GM18505 (cell line): ENCODE data around the gene GNG8.

Experiments used
- ATAC-seq: cut with Tn5 transposase; IDR thresholded peaks from one replicate; pipeline ENCODE4 v1.9.1; 2021; ENCODE audit not compliant: unreplicated experiment
- POLR2A ChIP-seq: IDR thresholded peaks from 4 replicates; pipeline ENCODE4 v1.6.1; 2011; ENCODE audit warnings: borderline replicate concordance; ENCODE audit not compliant: insufficient read depth, insufficient read length; ENCODE audit errors: extremely low read depth

GNG8 gene

GRCh38 chr19:46596008-46596407 is 40.0 kb downstream of the GNG8 start:
- no peak for ATAC-seq
- TF ChIP-seq POLR2A, result no peak

DNA sequence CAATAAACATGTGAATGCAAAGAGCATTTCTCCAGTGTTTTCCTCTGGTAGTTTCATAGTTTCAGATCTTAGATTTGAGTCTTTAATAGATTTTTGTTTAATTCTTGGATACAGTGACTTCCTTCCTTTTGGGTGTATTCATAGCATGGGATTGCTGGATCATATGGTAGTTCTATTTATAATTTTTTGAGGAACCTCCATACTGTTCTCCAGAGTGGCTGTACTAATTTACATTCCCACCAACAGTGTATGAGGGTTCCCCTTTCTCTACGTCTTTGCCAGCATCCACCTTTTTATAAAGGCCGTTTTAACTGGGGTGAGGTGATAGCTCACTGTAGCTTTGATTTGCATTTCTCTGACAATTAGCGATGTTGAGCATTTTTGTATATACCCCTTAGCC is 44.1 kb downstream of the GNG8 start:
- no peak for TF ChIP-seq POLR2A
- no peak for ATAC-seq

DNA sequence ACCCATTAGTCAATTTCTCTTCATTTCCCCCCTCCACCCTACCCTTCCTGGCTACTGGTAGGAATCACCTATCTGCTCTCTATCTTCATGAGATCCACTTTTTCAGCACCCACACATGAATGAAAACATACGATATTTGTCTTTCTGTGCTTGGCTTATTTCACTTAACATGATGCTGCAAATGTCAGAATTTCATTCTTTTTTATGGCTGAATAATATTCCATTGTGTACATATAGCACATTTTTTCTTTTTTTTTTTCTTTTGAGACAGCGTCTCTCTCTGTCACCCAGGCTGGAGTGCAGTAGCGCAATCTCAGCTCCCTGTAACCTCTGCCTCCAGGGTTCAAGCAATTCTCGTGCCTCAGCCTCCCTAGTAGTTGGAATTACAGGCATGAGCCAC is 44.7 kb downstream of the GNG8 start:
- no peak for ATAC-seq
- no peak for TF ChIP-seq POLR2A

GRCh38 chr19:46587861-46588260 is 48.1 kb downstream of the GNG8 start:
- ATAC-seq, result no peak
- no peak for TF ChIP-seq POLR2A

DNA sequence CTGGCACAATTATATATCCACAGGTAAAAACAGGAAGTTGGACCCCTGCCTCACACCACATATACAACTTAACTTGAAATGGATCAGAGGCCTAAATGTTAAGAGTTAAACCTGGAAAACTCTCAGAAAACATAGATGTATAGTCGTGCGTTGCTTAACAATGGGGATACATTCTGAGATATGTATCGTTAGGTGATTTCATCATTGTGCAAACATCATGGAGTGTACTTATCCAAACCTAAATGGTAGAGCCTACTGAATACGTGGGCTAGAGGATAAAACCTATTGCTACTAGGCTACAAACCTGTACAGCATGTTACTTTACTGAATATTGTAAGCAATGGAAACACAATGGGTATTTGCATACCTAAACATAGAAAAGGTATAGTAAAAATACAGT is 49.7 kb downstream of the GNG8 start:
- TF ChIP-seq POLR2A, result no peak
- no peak for ATAC-seq

DNA sequence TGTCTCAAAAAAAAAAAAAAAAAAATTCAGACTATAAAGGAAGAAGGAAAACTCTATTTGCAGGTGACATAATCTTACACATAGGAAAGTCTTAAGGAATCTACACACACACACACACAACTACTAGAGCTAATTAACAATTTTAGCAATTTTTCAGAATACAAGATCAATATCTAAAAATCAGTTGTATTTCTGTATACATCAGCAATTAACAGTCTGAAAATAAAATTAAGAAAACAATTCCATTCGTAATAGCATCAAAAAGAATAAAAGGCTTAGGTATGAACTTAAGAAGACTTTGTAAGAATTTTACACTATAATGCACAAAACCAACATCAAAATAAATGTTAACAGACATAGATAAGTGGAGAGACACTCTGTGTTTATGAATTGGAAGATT is 50.5 kb downstream of the GNG8 start:
- no peak for ATAC-seq
- no peak for TF ChIP-seq POLR2A
